Ecto neural progenitor cell (in vitro differentiated cells): ENCODE measurements around the gene AIRE.
"Not testable (repeated sequence)": the region's sequence is repeated elsewhere in the genome, so short reads cannot be mapped to it uniquely, and the experiment has no call there.

Experiments used
- DNase-seq: peaks from one replicate; pipeline ENCODE4 v3.0.0-alpha.2; 2018; ENCODE audit warnings: low spot score

AIRE gene

DNA sequence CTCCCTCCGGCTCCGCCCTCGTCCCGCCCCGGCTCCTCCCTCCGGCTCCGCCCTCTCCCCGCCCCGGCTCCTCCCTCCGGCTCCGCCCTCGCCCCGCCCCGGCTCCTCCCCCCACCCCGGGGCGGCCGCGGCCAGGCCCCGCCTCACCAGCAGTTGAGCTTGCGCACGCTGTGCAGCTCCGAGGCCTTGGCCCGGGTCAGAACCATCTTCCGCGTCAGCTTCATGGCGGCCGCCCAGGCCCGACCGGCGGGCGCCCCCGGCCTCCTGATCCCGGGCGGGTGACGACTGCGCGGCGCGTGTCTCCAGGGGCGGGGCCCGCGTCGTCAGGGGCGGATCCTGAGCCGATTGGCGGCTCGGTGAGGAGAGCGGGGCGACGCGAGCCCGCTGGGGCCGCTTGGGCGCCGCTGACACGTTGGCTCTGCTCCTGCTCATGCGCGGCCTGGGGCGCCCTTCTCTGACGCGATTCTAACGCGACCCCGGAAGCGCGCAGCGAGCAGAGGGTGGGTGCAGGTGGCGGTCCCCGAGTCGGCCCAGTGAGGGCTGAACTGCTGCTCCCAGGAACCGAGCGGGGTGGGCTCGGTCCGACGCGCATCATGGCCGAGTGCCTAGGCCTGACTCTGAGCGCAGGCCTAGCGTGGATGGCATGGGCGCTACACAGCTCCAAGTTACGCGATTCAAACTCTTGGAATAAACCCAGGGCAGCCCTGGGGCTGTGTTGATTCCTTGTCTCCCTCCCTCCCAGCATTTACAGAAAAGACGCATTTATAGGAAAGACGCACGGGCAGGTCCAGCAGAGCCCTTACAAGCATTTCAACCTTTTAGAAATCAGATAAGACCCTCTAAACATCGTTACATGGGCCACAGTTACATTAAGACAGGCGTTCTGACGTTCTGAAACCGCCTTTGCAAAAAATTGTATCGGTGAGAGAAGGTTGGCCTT is 53.6 kb downstream of the AIRE start, which contains the start of gene CFAP410:
CFAP410 (minus strand) TSS at position 420 of the 940 bp plus-strand sequence; CDS start at position 224, 196 bp downstream.
- DNase-seq: peak; percentile 97

- not testable (repeated sequence) for DNase-seq
These were observed 56.2 kb downstream of the AIRE start for GRCh38 chr21:44341726-44342458.

DNA sequence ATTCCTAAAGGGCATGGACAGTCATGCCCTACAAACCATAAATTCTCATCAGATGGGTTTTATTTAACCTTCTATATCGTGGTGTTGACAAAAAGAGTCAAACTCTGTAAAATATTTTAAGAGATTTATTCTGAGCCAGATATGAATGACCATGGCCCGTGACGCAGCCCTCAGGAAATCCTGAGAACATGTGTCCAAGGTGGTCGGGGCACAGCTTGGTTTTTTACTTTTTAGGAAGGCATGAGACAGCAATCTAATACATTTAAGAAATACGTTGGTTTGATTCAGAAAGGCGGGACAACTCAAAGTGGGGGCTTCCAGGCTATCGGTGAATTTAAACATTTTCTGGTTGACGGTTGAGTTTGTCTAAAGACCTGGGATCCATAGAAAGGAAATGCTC is 57.3 kb downstream of the AIRE start:
- not testable (repeated sequence) for DNase-seq

- no peak for DNase-seq
These were observed 59.0 kb downstream of the AIRE start for GRCh38 chr21:44344541-44345183.

- no peak for DNase-seq
These were observed 59.8 kb downstream of the AIRE start for GRCh38 chr21:44345495-44345894.

DNA sequence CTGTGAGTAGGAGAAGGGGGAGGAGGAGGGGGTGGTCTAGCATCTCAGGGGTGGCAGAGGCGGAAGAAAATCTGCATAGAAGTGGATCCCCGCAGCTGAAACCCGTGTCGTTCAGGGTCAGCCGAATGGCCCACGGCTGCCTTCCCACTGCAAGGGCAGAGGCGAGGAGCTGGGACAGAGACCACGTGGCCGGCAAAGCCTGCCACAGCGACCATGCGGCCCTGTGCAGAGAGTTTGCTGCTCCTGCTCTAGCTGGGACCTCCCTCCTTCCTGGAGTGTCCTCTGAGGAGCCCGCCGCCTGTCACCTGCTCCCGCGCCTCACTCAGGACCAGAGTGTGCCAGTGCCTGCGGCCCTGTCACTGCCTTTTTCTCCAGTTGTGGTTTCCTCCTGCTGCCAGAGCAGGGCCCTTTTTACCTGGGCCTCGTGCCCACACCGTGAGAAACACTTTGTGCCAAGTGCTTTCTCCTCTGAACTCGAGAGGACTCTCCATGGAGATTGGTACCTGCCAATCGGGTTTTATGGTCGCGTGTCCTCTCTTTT is 62.3 kb downstream of the AIRE start:
- DNase-seq: no peak
